ENCODE data around the gene LAMTOR2. TPM values are rescaled to one million over a fixed set of nuclear protein-coding genes. Genes with fewer than 3 reads are reported as not detected.

Gene LAMTOR2
- total RNA-seq, 1 experiment from 2014 or later: 63.4 TPM

GRCh38 chr1:156072251-156072650, 17.7 kb downstream of the LAMTOR2 start:
- BruUV-seq (replicated peaks): no TSS peak
- in situ Hi-C loops (cut with HindIII; ENCODE audit: low pct_unique_long_range_greater_than_20kb, low sequenced_read_pairs): no loop called here
- ATAC-seq: no peak
- no peaks in the 10 kb centered on the region for H3K36me3 ChIP-seq (ENCODE audit: control insufficient read depth, insufficient read depth, low read length)
- H3K4me3 ChIP-seq (ENCODE audit: low read depth in 2 of 2, low read length in 2 of 2): no peak overlapping the region
- H3K27ac ChIP-seq (ENCODE audit: low read length): no peak overlapping the region
- no peak for DNase-seq (ENCODE audit: low read depth, low spot score)
- POLR2A ChIA-PET: no interaction called here
- intact Hi-C loops (cut with micrococcal nuclease; ENCODE audit: unreplicated experiment): no loop called here
- TF ChIP-seq CTCF (IDR thresholded peaks at IDR 0.05): no peak
- no peak for TF ChIP-seq SIN3A (IDR thresholded peaks at IDR 0.05; ENCODE audit: borderline replicate concordance, insufficient read depth, low read depth, low read length)
- no peak for TF ChIP-seq POLR2AphosphoS5 (IDR thresholded peaks at IDR 0.05; ENCODE audit: low read depth, low read length)
- no peak for TF ChIP-seq REST (IDR thresholded peaks at IDR 0.05; ENCODE audit: insufficient read depth in 1 of 2, low read depth in 2 of 2, low read length in 1 of 2)
- TF ChIP-seq TCF7L2 (IDR thresholded peaks at IDR 0.05; ENCODE audit: low read depth, low read length): no peak
- peaks cover 7% of the 10 kb centered on the region for H3K4me1 ChIP-seq (ENCODE audit: control insufficient read depth, insufficient read depth, low read length)
- H3K27me3 ChIP-seq (ENCODE audit: control insufficient read depth, insufficient read depth, low read length): no peaks in the 10 kb centered on the region
- no peaks in the 10 kb centered on the region for H3K9me3 ChIP-seq (ENCODE audit: control insufficient read depth, insufficient read depth, low read depth, low read length)
- CTCF ChIA-PET: no interaction called here

GRCh38 chr1:156073110-156073687, 18.6 kb downstream of the LAMTOR2 start:
- TF ChIP-seq POLR2AphosphoS5 (IDR thresholded peaks at IDR 0.05; ENCODE audit: low read depth, low read length) (no peak), TCF7L2 (IDR thresholded peaks at IDR 0.05; ENCODE audit: low read depth, low read length) (no peak), CTCF (IDR thresholded peaks at IDR 0.05) (no peak), SIN3A (IDR thresholded peaks at IDR 0.05; ENCODE audit: borderline replicate concordance, insufficient read depth, low read depth, low read length) (no peak), REST (IDR thresholded peaks at IDR 0.05; ENCODE audit: insufficient read depth in 1 of 2, low read depth in 2 of 2, low read length in 1 of 2) (no peak)
- Histone ChIP-seq H3K9me3 (ENCODE audit: control insufficient read depth, insufficient read depth, low read depth, low read length) (no peaks in the 10 kb centered on the region), H3K27ac (ENCODE audit: low read length) (no peak overlapping the region), H3K4me3 (ENCODE audit: low read depth in 2 of 2, low read length in 2 of 2) (no peak overlapping the region), H3K27me3 (ENCODE audit: control insufficient read depth, insufficient read depth, low read length) (no peaks in the 10 kb centered on the region), H3K36me3 (ENCODE audit: control insufficient read depth, insufficient read depth, low read length) (no peaks in the 10 kb centered on the region), H3K4me1 (ENCODE audit: control insufficient read depth, insufficient read depth, low read length) (peaks cover 7% of the 10 kb centered on the region)
- in situ Hi-C loops (cut with HindIII; ENCODE audit: low pct_unique_long_range_greater_than_20kb, low sequenced_read_pairs) (no loop called here), intact Hi-C loops (cut with micrococcal nuclease; ENCODE audit: unreplicated experiment) (no loop called here)
- BruUV-seq (replicated peaks): no TSS peak
- ATAC-seq (no peak), DNase-seq (ENCODE audit: low read depth, low spot score) (no peak)
- POLR2A ChIA-PET: interaction anchor here (0.7 to 1.0 kb wide), 2 partner anchors 10 to 134 kb away, joined by 3 to 4 read pairs; no protein-coding TSS in a partner anchor
- CTCF ChIA-PET: interaction anchor here (0.7 kb wide), 2 partner anchors 97 to 213 kb away, joined by 3 to 7 read pairs; no protein-coding TSS in a partner anchor
